ENCODE results near the gene RPA1. TPM values are rescaled to one million over a fixed set of nuclear protein-coding genes. Genes with fewer than 3 reads are reported as not detected.

The RPA1 gene
- total and polyA plus RNA-seq, 2 of the 8 experiments (the other 6 are each of a cell fraction or from before 2014, with no cell fraction given): 79.1 to 194 TPM

GRCh38 chr17:1785930-1786329, 43.9 kb upstream of the RPA1 start:
- no peak for TF ChIP-seq USF2 (IDR thresholded peaks at IDR 0.05; ENCODE audit: low read length)
- no peak for TF ChIP-seq GABPA (IDR thresholded peaks at IDR 0.05; ENCODE audit: borderline replicate concordance, insufficient read depth, low read length)
- no peak overlapping the region for H3K56ac ChIP-seq (replicated peaks; ENCODE audit: insufficient read length, low read depth, low read length)
- WGBS, 2 experiments (ENCODE audit: extremely low coverage in 1 of 2, insufficient coverage in 1 of 2, insufficient read length in 1 of 2, insufficient replicate concordance in 2 of 2, low coverage in 1 of 2, low lambda C conversion rate in 2 of 2, missing lambda C conversion rate in 1 of 2): 96% methylated on average over 4 of the region's 4 CpGs; no CpG with 5 or more reads in 1 of the 2 experiments
- no peak overlapping the region for H2BK12ac ChIP-seq (ENCODE audit: low read depth, low read length)
- H3K9me3 ChIP-seq (ENCODE audit: insufficient read depth in 2 of 2, low read depth in 1 of 2, low read length in 1 of 2): no peaks in the 10 kb centered on the region
- peaks cover 10 to 45% (median 25%) of the 10 kb centered on the region in 4 experiments for H3K36me3 ChIP-seq (ENCODE audit: control insufficient read depth in 2 of 4, insufficient read depth in 4 of 4, low read length in 3 of 4)
- no peak overlapping the region for H3K4me3 ChIP-seq (ENCODE audit: extremely low read depth in 1 of 4, insufficient read depth in 2 of 4, low read depth in 3 of 4, low read length in 4 of 4)
- no peak overlapping the region for H3K27ac ChIP-seq (ENCODE audit: low read depth, low read length)
- no peaks in the 10 kb centered on the region for H3K23me2 ChIP-seq (ENCODE audit: low read depth, low read length)
- no peak overlapping the region for H3K18ac ChIP-seq (ENCODE audit: extremely low read depth, low read length)
- H2BK120ac ChIP-seq (replicated peaks; ENCODE audit: low read depth, low read length): no peak overlapping the region
- no peak overlapping the region for H2AK5ac ChIP-seq (ENCODE audit: low read depth, low read length)
- H4K8ac ChIP-seq (ENCODE audit: extremely low read depth, insufficient read depth, low read length): no peak overlapping the region
- no peak for DNase-seq (ENCODE audit: low read depth in 1 of 2, low spot score in 2 of 2)
- H3K9ac ChIP-seq (replicated peaks in 1 of 4; ENCODE audit: extremely low read depth in 1 of 4, low read depth in 3 of 4, low read length in 3 of 4): no peak overlapping the region
- no peak overlapping the region for H3K23ac ChIP-seq (ENCODE audit: insufficient read length)
- H3K4me1 ChIP-seq (replicated peaks in 1 of 4; ENCODE audit: control insufficient read depth in 3 of 4, insufficient read depth in 4 of 4, low read length in 3 of 4): no peaks in the 10 kb centered on the region
- no peak overlapping the region for H2BK15ac ChIP-seq (ENCODE audit: low read length)
- H4K91ac ChIP-seq (replicated peaks; ENCODE audit: insufficient read length, low read length): no peak overlapping the region
- no peak overlapping the region for H2AFZ ChIP-seq (ENCODE audit: low read length)
- no peak overlapping the region for H3K4me2 ChIP-seq (ENCODE audit: insufficient read depth in 1 of 2, low read depth in 2 of 2, low read length in 2 of 2)
- H3K4ac ChIP-seq (replicated peaks; ENCODE audit: insufficient read length, low read depth, low read length): no peak overlapping the region
- no peak overlapping the region for H2BK20ac ChIP-seq (ENCODE audit: low read length)
- no peak overlapping the region for H3K14ac ChIP-seq (ENCODE audit: insufficient read length)
- ChIA-PET CTCF (ENCODE audit: partially characterized antibody) (interaction anchor here (0.6 to 4.6 kb wide), 7 partner anchors 8 to 66 kb away, joined by 3 to 24 read pairs (median 3); partner anchors contain the start of gene WDR81), POLR2A (ENCODE audit: partially characterized antibody) (interaction anchor here (1.2 kb wide), 1 partner anchor 64 kb away, joined by 3 read pairs; no protein-coding TSS in a partner anchor)
- no peaks in the 10 kb centered on the region for H3K79me1 ChIP-seq (ENCODE audit: low read depth, low read length)
- H4K5ac ChIP-seq (ENCODE audit: insufficient read length, low read depth, low read length): no peak overlapping the region
- H3K79me2 ChIP-seq (ENCODE audit: control insufficient read depth in 1 of 2, insufficient read depth in 2 of 2, low read length in 2 of 2): no peaks in the 10 kb centered on the region
- no peak for FAIRE-seq
- peaks cover 2 to 3% of the 10 kb centered on the region in 2 experiments for H4K20me1 ChIP-seq (replicated peaks in 1 of 2; ENCODE audit: control insufficient read depth in 1 of 2, insufficient read depth in 2 of 2, low read length in 2 of 2)
- H3K27me3 ChIP-seq (replicated peaks in 1 of 4; ENCODE audit: control insufficient read depth in 3 of 4, extremely low read depth in 1 of 4, insufficient read depth in 3 of 4, low read length in 3 of 4): no peaks in the 10 kb centered on the region
- H2BK5ac ChIP-seq (ENCODE audit: low read depth, low read length): no peak overlapping the region

All from H1 (cell line).